HepG2 (cell line): ENCODE measurements around the gene P4HTM.

ENCODE experiments used
- ATF2 ChIP-seq: sonication (generic); formaldehyde crosslinking; IDR thresholded peaks from 2 replicates; pipeline ENCODE4 v1.4.0; 2020; ENCODE audit warnings: missing genetic modification reagents
- JUN ChIP-seq: sonication (generic); formaldehyde crosslinking; IDR thresholded peaks from 2 replicates; pipeline ENCODE4 v1.4.0; 2020; ENCODE audit warnings: mild to moderate bottlenecking, missing genetic modification reagents
- MEIS2 ChIP-seq: sonication (generic); formaldehyde crosslinking; IDR thresholded peaks from 2 replicates; pipeline ENCODE4 v1.9.0; 2021; ENCODE audit warnings: mild to moderate bottlenecking, missing genetic modification reagents
- REL ChIP-seq: sonication (generic); formaldehyde crosslinking; conservative IDR thresholded peaks from 2 replicates; pipeline ENCODE4 v1.8.0; 2022; ENCODE audit warnings: mild to moderate bottlenecking, missing genetic modification reagents, moderate library complexity
- WIZ ChIP-seq: sonication (generic); formaldehyde crosslinking; IDR thresholded peaks from 2 replicates; pipeline ENCODE4 v1.5.1; 2020; ENCODE audit warnings: mild to moderate bottlenecking, missing genetic modification reagents
- ZGPAT ChIP-seq: IDR thresholded peaks from 2 replicates; pipeline ENCODE4 v1.6.1; 2016; ENCODE audit warnings: mild to moderate bottlenecking
- TF ChIP-seq, protein P1 (sequence below): sonication (generic); formaldehyde crosslinking; IDR thresholded peaks from 2 replicates; pipeline ENCODE4 v1.4.0; 2020; ENCODE audit warnings: missing genetic modification reagents, borderline replicate concordance
- TF ChIP-seq, protein P2 (sequence below): sonication (generic); formaldehyde crosslinking; IDR thresholded peaks from 2 replicates; pipeline ENCODE4 v1.8.1; 2023; ENCODE audit warnings: missing genetic modification reagents, inconsistent platforms, borderline replicate concordance
- TF ChIP-seq, protein P3 (sequence below): sonication (generic); formaldehyde crosslinking; IDR thresholded peaks from 2 replicates; pipeline ENCODE4 v1.5.1; 2020; ENCODE audit warnings: mild to moderate bottlenecking, missing genetic modification reagents

GRCh38 chr3:49025005-49025792 lies 35.2 kb downstream of the P4HTM start:
- TF ChIP-seq JUN (CRISPR knock-in tag) (no peak), REL (no peak), ATF2 (CRISPR knock-in tag) (no peak), MEIS2 (CRISPR knock-in tag) (no peak), WIZ (no peak), ZGPAT (CRISPR knock-in tag) (no peak)
- TF ChIP-seq, protein P1, sequence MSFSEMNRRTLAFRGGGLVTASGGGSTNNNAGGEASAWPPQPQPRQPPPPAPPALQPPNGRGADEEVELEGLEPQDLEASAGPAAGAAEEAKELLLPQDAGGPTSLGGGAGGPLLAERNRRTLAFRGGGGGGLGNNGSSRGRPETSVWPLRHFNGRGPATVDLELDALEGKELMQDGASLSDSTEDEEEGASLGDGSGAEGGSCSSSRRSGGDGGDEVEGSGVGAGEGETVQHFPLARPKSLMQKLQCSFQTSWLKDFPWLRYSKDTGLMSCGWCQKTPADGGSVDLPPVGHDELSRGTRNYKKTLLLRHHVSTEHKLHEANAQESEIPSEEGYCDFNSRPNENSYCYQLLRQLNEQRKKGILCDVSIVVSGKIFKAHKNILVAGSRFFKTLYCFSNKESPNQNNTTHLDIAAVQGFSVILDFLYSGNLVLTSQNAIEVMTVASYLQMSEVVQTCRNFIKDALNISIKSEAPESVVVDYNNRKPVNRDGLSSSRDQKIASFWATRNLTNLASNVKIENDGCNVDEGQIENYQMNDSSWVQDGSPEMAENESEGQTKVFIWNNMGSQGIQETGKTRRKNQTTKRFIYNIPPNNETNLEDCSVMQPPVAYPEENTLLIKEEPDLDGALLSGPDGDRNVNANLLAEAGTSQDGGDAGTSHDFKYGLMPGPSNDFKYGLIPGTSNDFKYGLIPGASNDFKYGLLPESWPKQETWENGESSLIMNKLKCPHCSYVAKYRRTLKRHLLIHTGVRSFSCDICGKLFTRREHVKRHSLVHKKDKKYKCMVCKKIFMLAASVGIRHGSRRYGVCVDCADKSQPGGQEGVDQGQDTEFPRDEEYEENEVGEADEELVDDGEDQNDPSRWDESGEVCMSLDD: no peak
- TF ChIP-seq, protein P2, sequence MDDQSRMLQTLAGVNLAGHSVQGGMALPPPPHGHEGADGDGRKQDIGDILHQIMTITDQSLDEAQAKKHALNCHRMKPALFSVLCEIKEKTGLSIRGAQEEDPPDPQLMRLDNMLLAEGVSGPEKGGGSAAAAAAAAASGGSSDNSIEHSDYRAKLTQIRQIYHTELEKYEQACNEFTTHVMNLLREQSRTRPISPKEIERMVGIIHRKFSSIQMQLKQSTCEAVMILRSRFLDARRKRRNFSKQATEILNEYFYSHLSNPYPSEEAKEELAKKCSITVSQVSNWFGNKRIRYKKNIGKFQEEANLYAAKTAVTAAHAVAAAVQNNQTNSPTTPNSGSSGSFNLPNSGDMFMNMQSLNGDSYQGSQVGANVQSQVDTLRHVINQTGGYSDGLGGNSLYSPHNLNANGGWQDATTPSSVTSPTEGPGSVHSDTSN (CRISPR knock-in tag): no peak
- TF ChIP-seq, protein P3, sequence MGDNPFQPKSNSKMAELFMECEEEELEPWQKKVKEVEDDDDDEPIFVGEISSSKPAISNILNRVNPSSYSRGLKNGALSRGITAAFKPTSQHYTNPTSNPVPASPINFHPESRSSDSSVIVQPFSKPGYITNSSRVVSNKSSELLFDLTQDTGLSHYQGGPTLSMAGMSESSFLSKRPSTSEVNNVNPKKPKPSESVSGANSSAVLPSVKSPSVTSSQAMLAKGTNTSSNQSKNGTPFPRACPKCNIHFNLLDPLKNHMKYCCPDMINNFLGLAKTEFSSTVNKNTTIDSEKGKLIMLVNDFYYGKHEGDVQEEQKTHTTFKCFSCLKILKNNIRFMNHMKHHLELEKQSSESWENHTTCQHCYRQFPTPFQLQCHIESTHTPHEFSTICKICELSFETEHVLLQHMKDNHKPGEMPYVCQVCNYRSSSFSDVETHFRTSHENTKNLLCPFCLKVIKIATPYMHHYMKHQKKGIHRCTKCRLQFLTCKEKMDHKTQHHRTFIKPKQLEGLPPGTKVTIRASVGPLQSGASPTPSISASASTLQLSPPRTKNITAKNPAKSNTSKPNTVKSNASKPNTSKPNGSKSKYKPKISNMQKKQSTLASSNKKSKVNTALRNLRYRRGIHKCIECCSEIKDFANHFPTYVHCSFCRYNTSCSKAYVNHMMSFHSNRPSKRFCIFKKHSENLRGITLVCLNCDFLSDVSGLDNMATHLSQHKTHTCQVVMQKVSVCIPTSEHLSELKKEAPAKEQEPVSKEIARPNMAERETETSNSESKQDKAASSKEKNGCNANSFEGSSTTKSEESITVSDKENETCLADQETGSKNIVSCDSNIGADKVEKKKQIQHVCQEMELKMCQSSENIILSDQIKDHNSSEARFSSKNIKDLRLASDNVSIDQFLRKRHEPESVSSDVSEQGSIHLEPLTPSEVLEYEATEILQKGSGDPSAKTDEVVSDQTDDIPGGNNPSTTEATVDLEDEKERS (CRISPR knock-in tag): no peak
